ENCODE results near the gene RAPGEF5.

RAPGEF5 gene

GRCh38 chr7:22275661-22276060 is 81.3 kb downstream of the RAPGEF5 start:
- H3K9me3 Mint-ChIP-seq = no peaks in the 10 kb centered on the region
- no peaks in the 10 kb centered on the region for H3K36me3 Mint-ChIP-seq (ENCODE audit: low read depth)
- TF ChIP-seq CTCF (IDR thresholded peaks at IDR 0.05; ENCODE audit: unreplicated experiment in 3 of 3) = no peak
- no peaks in the 10 kb centered on the region for H3K4me1 Mint-ChIP-seq
- H3K27me3 Mint-ChIP-seq (ENCODE audit: low read depth) = peaks cover 3% of the 10 kb centered on the region
- no peak overlapping the region for H3K4me3 Mint-ChIP-seq
- no peak overlapping the region for H3K27ac Mint-ChIP-seq

- TF ChIP-seq CTCF (IDR thresholded peaks at IDR 0.05; ENCODE audit: unreplicated experiment in 3 of 3) = no peak
- Mint-ChIP-seq H3K9me3 (no peaks in the 10 kb centered on the region), H3K27ac (no peak overlapping the region), H3K36me3 (ENCODE audit: low read depth) (no peaks in the 10 kb centered on the region), H3K4me3 (no peak overlapping the region), H3K27me3 (ENCODE audit: low read depth) (peaks cover 3% of the 10 kb centered on the region), H3K4me1 (peaks cover 9% of the 10 kb centered on the region)
Measured at GRCh38 chr7:22271311-22271710, 85.6 kb downstream of the RAPGEF5 start.

- no peak overlapping the region for H3K4me3 Mint-ChIP-seq
- no peaks in the 10 kb centered on the region for H3K9me3 Mint-ChIP-seq
- H3K27me3 Mint-ChIP-seq (ENCODE audit: low read depth) = peaks cover 3% of the 10 kb centered on the region
- H3K27ac Mint-ChIP-seq = peak overlapping the region in 1 of 3 experiments; percentile 8
- no peak for TF ChIP-seq CTCF (IDR thresholded peaks at IDR 0.05; ENCODE audit: unreplicated experiment in 3 of 3)
- no peaks in the 10 kb centered on the region for H3K36me3 Mint-ChIP-seq (ENCODE audit: low read depth)
- H3K4me1 Mint-ChIP-seq = peaks cover 9% of the 10 kb centered on the region
Measured at GRCh38 chr7:22270371-22270770, 86.6 kb downstream of the RAPGEF5 start.

GRCh38 chr7:22269963-22270362 is 87.0 kb downstream of the RAPGEF5 start:
- TF ChIP-seq CTCF (IDR thresholded peaks at IDR 0.05; ENCODE audit: unreplicated experiment in 3 of 3) = no peak
- H3K4me3 Mint-ChIP-seq = no peak overlapping the region
- H3K9me3 Mint-ChIP-seq = no peaks in the 10 kb centered on the region
- no peak overlapping the region for H3K27ac Mint-ChIP-seq
- H3K4me1 Mint-ChIP-seq = peaks cover 9% of the 10 kb centered on the region
- H3K36me3 Mint-ChIP-seq (ENCODE audit: low read depth) = no peaks in the 10 kb centered on the region
- H3K27me3 Mint-ChIP-seq (ENCODE audit: low read depth) = peaks cover 3% of the 10 kb centered on the region

- Mint-ChIP-seq H3K9me3 (no peaks in the 10 kb centered on the region), H3K27me3 (ENCODE audit: low read depth) (peaks cover 1% of the 10 kb centered on the region), H3K4me3 (no peak overlapping the region), H3K4me1 (peaks cover 9% of the 10 kb centered on the region), H3K27ac (peak overlapping the region in 2 of 3 experiments; percentile 6 to 43), H3K36me3 (ENCODE audit: low read depth) (no peaks in the 10 kb centered on the region)
- TF ChIP-seq CTCF (IDR thresholded peaks at IDR 0.05; ENCODE audit: unreplicated experiment in 3 of 3) = no peak
Measured at GRCh38 chr7:22268884-22269421, 88.0 kb downstream of the RAPGEF5 start.

GRCh38 chr7:22267930-22268615 is 88.9 kb downstream of the RAPGEF5 start:
- H3K36me3 Mint-ChIP-seq (ENCODE audit: low read depth) = no peaks in the 10 kb centered on the region
- TF ChIP-seq CTCF (IDR thresholded peaks at IDR 0.05; ENCODE audit: unreplicated experiment in 3 of 3) = no peak
- H3K27me3 Mint-ChIP-seq (ENCODE audit: low read depth) = no peaks in the 10 kb centered on the region
- no peak overlapping the region for H3K4me3 Mint-ChIP-seq
- peaks cover 9% of the 10 kb centered on the region for H3K4me1 Mint-ChIP-seq
- no peak overlapping the region for H3K27ac Mint-ChIP-seq
- no peaks in the 10 kb centered on the region for H3K9me3 Mint-ChIP-seq
